Measurements from ENCODE around the gene SYN1. TPM values are rescaled to one million over a fixed set of nuclear protein-coding genes. Genes with fewer than 3 reads are reported as not detected.

The SYN1 gene
- total RNA-seq, 4 donors from 2014 or later = 0.22 to 0.36 TPM; not detected in 2

DNA sequence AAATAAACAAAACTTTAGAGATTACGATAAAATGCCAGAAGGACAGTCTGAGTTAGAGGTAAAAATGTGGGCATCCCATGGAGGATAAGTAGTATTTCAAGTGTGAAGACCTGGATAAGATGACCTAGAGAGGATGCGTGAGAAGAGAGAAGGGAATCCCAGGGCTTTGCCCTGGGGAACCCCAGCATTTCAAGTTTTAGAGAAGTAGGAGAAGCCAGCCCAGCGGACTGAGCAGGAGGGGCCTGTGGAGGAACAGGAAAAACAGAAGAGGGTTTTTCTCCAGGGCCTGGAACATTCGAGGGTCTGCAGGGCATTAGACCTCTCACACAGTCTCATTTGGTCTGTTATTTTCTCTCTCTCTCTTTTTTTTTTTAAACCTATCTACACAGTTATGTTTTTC is 13.0 kb upstream of the SYN1 start:
- no peaks in the 10 kb centered on the region for H3K9me3 ChIP-seq
- in situ Hi-C loops (cut with MboI; ENCODE audit: low sequenced_read_pairs in 4 of 4) = loop anchor here in 1 of 4 donors (25.0 kb wide), 1 partner anchor 95 kb away; no protein-coding TSS in a partner anchor
- no peak for ATAC-seq
- H3K4me1 ChIP-seq = no peaks in the 10 kb centered on the region
- no peaks in the 10 kb centered on the region for H3K27me3 ChIP-seq
- H3K36me3 ChIP-seq = peaks cover 0 to 13% of the 10 kb centered on the region in 2 donors
- no peak for TF ChIP-seq POLR2A (IDR thresholded peaks at IDR 0.05)
- no peak for TF ChIP-seq CTCF (IDR thresholded peaks at IDR 0.05 in 4 of 5, conservative IDR thresholded peaks at IDR 0.05 in 1 of 5)
- intact Hi-C loops (cut with DNase I; ENCODE audit: low total_unique reads) = no loop called here
- DNase-seq = no peak
- H3K4me3 ChIP-seq = no peak overlapping the region
- no peak overlapping the region for H3K27ac ChIP-seq

DNA sequence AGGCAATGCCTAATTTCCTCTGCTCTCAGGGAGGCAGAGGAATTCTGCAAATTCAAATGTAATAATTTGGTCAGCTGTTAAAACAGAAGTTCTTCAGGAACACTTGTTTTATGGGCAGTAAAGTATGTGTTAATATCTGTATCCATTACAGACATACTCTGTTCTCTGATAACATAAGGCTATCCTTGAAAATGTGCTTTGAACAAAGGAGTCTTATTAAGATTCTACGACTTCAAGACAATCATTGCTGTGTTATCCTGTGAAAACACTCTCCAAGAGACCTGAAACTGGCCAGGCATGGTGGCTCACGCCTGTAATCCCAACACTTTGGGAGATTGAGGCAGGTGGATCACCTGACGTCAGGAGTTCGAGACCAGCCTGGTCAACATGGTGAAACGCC is 12.0 kb upstream of the SYN1 start:
- no peaks in the 10 kb centered on the region for H3K27me3 ChIP-seq
- DNase-seq = no peak

DNA sequence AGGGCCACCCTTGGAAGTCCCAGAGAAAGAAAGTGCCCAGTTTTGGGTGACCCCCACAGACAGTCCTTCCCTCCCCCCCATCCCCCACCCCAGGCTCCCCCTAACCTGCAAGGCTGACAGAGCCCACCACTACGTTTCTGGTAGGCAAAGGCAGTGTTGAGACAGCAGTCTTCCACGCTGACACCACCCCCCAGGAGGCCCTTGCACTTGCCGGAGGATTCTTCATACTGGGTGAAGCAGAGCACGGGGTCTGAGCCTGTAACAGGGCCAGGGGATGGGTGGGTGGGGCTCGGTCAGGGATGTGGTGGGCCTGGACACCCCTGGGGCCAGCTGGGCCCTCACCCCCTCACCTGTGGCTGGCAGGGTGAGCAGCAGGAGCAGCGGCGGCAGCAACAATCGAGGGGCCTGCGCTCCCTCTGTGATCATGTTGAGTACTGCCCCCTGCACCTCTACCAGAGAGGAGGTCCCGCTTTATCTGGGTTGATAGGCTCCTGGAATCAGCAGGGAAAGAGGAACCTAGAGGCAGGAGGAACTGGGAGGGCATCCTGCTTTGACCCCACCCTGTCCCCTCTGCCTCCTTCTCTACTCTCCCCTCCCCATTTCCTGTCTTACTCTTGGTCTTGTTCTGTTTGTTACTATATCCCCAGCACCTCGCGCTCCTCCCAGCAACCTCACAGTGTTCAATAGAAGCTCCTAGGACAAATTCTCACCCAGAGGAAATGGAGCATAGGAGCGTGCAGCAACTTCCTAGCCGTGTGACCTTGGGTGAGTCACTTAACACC is 10.0 kb upstream of the SYN1 start, which contains the start of gene CFP:
CFP (minus strand) TSS at position 512 of the 782 bp plus-strand sequence; CDS start at position 426, 86 bp downstream.
- Histone ChIP-seq H3K4me1 (no peaks in the 10 kb centered on the region), H3K4me3 (no peak within 1 kb of the TSS), H3K36me3 (no peaks in the 10 kb centered on the region), H3K9me3 (no peaks in the 10 kb centered on the region), H3K27ac (no peak within 1 kb of the TSS), H3K27me3 (no peaks in the 10 kb centered on the region)
- ATAC-seq (no peak), DNase-seq (no peak)
- TF ChIP-seq POLR2A (IDR thresholded peaks at IDR 0.05) (no peak), CTCF (IDR thresholded peaks at IDR 0.05 in 4 of 5, conservative IDR thresholded peaks at IDR 0.05 in 1 of 5) (no peak)
- intact Hi-C loops (cut with DNase I; ENCODE audit: low total_unique reads) = no loop called here
- in situ Hi-C loops (cut with MboI; ENCODE audit: low sequenced_read_pairs in 4 of 4) = loop anchor here in 1 of 4 donors (25.0 kb wide), 1 partner anchor 92 kb away; no protein-coding TSS in a partner anchor

More for the DNA sequence above, 12.0 kb upstream of the SYN1 start:
- peaks cover 0 to 9% of the 10 kb centered on the region in 2 donors for H3K36me3 ChIP-seq
- no peak overlapping the region for H3K4me3 ChIP-seq
- intact Hi-C loops (cut with DNase I; ENCODE audit: low total_unique reads) = no loop called here
- in situ Hi-C loops (cut with MboI; ENCODE audit: low sequenced_read_pairs in 4 of 4) = loop anchor here in 1 of 4 donors (25.0 kb wide), 1 partner anchor 94 kb away; no protein-coding TSS in a partner anchor
- no peak overlapping the region for H3K27ac ChIP-seq
- H3K4me1 ChIP-seq = no peaks in the 10 kb centered on the region
- H3K9me3 ChIP-seq = no peaks in the 10 kb centered on the region
- TF ChIP-seq POLR2A (IDR thresholded peaks at IDR 0.05) (no peak), CTCF (IDR thresholded peaks at IDR 0.05 in 4 of 5, conservative IDR thresholded peaks at IDR 0.05 in 1 of 5) (no peak)
- ATAC-seq = no peak

GRCh38 chrX:47628982-47629381 is 9.3 kb upstream of the SYN1 start:
- DNase-seq (no peak), ATAC-seq (no peak)
- Histone ChIP-seq H3K9me3 (no peaks in the 10 kb centered on the region), H3K27me3 (peaks cover 0 to 3% (median under 1%) of the 10 kb centered on the region in 3 donors), H3K4me3 (no peak overlapping the region), H3K27ac (no peak overlapping the region), H3K4me1 (no peaks in the 10 kb centered on the region), H3K36me3 (no peaks in the 10 kb centered on the region)
- in situ Hi-C loops (cut with MboI; ENCODE audit: low sequenced_read_pairs in 4 of 4) (loop anchor here in 1 of 4 donors (25.0 kb wide), 1 partner anchor 92 kb away; no protein-coding TSS in a partner anchor), intact Hi-C loops (cut with DNase I; ENCODE audit: low total_unique reads) (no loop called here)
- TF ChIP-seq POLR2A (IDR thresholded peaks at IDR 0.05) (no peak), CTCF (IDR thresholded peaks at IDR 0.05 in 4 of 5, conservative IDR thresholded peaks at IDR 0.05 in 1 of 5) (no peak)
